Adrenal gland (tissue), 5 donors: ENCODE data around the gene MAEL.

Source experiments
- POLR2A ChIP-seq, 2 donors: fragments of 450-650 bp; IDR thresholded peaks; one replicate each; pipeline ENCODE4 v1.6.1; 2017; ENCODE audit warnings: antibody characterized with exemption in 2 of 2, mild to moderate bottlenecking in 2 of 2, moderate library complexity in 1 of 2
- TF ChIP-seq, protein P1 (sequence below), 6 experiments: fragments of 450-650 bp in 4 of 6; fragments of 200-600 bp in 2 of 6; sonication (generic) in 1 of 6; IDR thresholded peaks; 1 replicate in 5 of 6; 2 replicates in 1 of 6; pipeline versions ENCODE4 v1.5.1 to v1.8.0; 2016 to 2021; ENCODE audit warnings: antibody characterized with exemption in 6 of 6, mild to moderate bottlenecking in 2 of 6, moderate library complexity in 1 of 6
- donor health status: DM: no; HTN: no; CAD: no.

DNA sequence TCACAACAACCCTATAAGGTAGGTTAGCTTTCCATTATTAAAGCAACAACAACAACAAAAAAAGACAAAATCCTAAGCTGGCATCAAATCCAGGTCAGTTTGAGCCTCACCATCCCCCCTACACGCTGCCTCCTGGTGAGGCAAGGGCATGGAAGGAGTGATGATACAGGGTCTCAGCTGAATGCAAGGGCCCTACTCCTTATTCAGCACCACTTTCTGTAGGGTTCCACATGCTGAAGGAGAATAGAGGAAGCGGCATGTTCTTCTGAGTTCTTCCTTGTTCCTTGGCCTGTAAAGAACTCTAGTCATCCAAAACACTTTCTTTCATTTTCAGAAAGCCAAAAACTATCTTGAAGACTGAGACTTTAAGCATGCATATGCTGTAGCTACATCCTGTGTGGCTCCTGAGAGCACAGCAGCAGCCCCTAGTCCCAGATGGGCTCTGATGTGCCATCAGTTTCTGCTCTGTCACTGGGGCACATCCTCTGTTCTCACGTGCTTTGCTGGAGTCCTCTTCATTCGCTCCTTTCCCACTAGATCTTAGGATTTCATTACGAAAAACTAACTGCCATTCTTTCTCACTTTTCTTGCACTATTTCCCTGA is 19.9 kb upstream of the MAEL start:
- TF ChIP-seq, protein P1, sequence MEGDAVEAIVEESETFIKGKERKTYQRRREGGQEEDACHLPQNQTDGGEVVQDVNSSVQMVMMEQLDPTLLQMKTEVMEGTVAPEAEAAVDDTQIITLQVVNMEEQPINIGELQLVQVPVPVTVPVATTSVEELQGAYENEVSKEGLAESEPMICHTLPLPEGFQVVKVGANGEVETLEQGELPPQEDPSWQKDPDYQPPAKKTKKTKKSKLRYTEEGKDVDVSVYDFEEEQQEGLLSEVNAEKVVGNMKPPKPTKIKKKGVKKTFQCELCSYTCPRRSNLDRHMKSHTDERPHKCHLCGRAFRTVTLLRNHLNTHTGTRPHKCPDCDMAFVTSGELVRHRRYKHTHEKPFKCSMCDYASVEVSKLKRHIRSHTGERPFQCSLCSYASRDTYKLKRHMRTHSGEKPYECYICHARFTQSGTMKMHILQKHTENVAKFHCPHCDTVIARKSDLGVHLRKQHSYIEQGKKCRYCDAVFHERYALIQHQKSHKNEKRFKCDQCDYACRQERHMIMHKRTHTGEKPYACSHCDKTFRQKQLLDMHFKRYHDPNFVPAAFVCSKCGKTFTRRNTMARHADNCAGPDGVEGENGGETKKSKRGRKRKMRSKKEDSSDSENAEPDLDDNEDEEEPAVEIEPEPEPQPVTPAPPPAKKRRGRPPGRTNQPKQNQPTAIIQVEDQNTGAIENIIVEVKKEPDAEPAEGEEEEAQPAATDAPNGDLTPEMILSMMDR (IDR thresholded peaks at IDR 0.05): no peak
- no peak for TF ChIP-seq POLR2A (IDR thresholded peaks at IDR 0.05)
